Immature natural killer cell (primary cell): Measurements from ENCODE around the gene SLC6A19. TPM values are rescaled to one million over a fixed set of nuclear protein-coding genes. Genes with fewer than 3 reads are reported as not detected.

Experiments
- DNase-seq, 3 donors: peaks; one replicate each; pipeline ENCODE4 v3.0.0; 2022; ENCODE audit warnings: mixed read lengths in 1 of 3
- H3K27ac Mint-ChIP-seq, 6 donors: one replicate each; pipeline ENCODE4 v1.8.0; 2020; ENCODE audit warnings: mixed read lengths in 6 of 6, mild to moderate bottlenecking in 5 of 6, inconsistent platforms in 4 of 6, moderate library complexity in 3 of 6
- H3K27me3 Mint-ChIP-seq, 3 donors: one replicate each; pipeline ENCODE4 v1.8.0; 2020 to 2021; ENCODE audit warnings: low read depth in 3 of 3, mild to moderate bottlenecking in 3 of 3, mixed read lengths in 3 of 3, moderate library complexity in 3 of 3, inconsistent platforms in 1 of 3
- H3K36me3 Mint-ChIP-seq, 3 donors: one replicate each; pipeline ENCODE4 v1.8.0; 2020; ENCODE audit warnings: mixed read lengths in 3 of 3, inconsistent platforms in 2 of 3, mild to moderate bottlenecking in 2 of 3
- H3K4me1 Mint-ChIP-seq, 2 donors: one replicate each; pipeline ENCODE4 v1.8.0; 2020; ENCODE audit warnings: inconsistent platforms in 2 of 2, mild to moderate bottlenecking in 2 of 2, mixed read lengths in 2 of 2, moderate library complexity in 1 of 2
- H3K4me3 Mint-ChIP-seq, 5 donors: one replicate each; pipeline ENCODE4 v1.8.0; 2020; ENCODE audit warnings: mild to moderate bottlenecking in 5 of 5, mixed read lengths in 5 of 5, inconsistent platforms in 3 of 5, moderate library complexity in 3 of 5
- H3K9me3 Mint-ChIP-seq, 6 donors: one replicate each; pipeline ENCODE4 v1.8.0; 2020; ENCODE audit warnings: mild to moderate bottlenecking in 6 of 6, mixed read lengths in 6 of 6, inconsistent platforms in 4 of 6, moderate library complexity in 3 of 6
- polyA plus RNA-seq, 3 donors: library from polyadenylated mRNA; unstranded; fragments of 300-500 nt; fragmentation: Illumina TruSeq; gene quantifications; one replicate each; pipeline ENCODE4 v1.2.3, GENCODE V29; 2021

The SLC6A19 gene
- polyA plus RNA-seq, 3 donors from 2014 or later = not detected

GRCh38 chr5:1178529-1179382 lies 22.6 kb upstream of the SLC6A19 start:
- no peak for DNase-seq
- Mint-ChIP-seq H3K4me3 (no peak overlapping the region), H3K36me3 (no peaks in the 10 kb centered on the region), H3K4me1 (no peaks in the 10 kb centered on the region), H3K9me3 (no peaks in the 10 kb centered on the region), H3K27ac (no peak overlapping the region), H3K27me3 (peaks cover 0 to 6% (median 0%) of the 10 kb centered on the region in 3 donors)

- no peak overlapping the region for H3K4me3 Mint-ChIP-seq
- H3K27ac Mint-ChIP-seq = no peak overlapping the region
- peaks cover 0 to 4% (median 0%) of the 10 kb centered on the region in 3 donors for H3K27me3 Mint-ChIP-seq
- no peak for DNase-seq
- no peaks in the 10 kb centered on the region for H3K9me3 Mint-ChIP-seq
- no peaks in the 10 kb centered on the region for H3K36me3 Mint-ChIP-seq
- no peaks in the 10 kb centered on the region for H3K4me1 Mint-ChIP-seq
These were observed 22.0 kb upstream of the SLC6A19 start for GRCh38 chr5:1179383-1179715.

GRCh38 chr5:1180096-1180495 lies 21.3 kb upstream of the SLC6A19 start:
- H3K27me3 Mint-ChIP-seq = no peaks in the 10 kb centered on the region
- H3K4me3 Mint-ChIP-seq = no peak overlapping the region
- H3K27ac Mint-ChIP-seq = no peak overlapping the region
- H3K9me3 Mint-ChIP-seq = no peaks in the 10 kb centered on the region
- no peak for DNase-seq
- H3K4me1 Mint-ChIP-seq = no peaks in the 10 kb centered on the region
- H3K36me3 Mint-ChIP-seq = no peaks in the 10 kb centered on the region

GRCh38 chr5:1180841-1181271 lies 20.5 kb upstream of the SLC6A19 start:
- no peak for DNase-seq
- no peaks in the 10 kb centered on the region for H3K27me3 Mint-ChIP-seq
- H3K9me3 Mint-ChIP-seq = no peaks in the 10 kb centered on the region
- H3K36me3 Mint-ChIP-seq = no peaks in the 10 kb centered on the region
- no peak overlapping the region for H3K27ac Mint-ChIP-seq
- no peak overlapping the region for H3K4me3 Mint-ChIP-seq
- H3K4me1 Mint-ChIP-seq = no peaks in the 10 kb centered on the region

- DNase-seq = no peak
- no peaks in the 10 kb centered on the region for H3K27me3 Mint-ChIP-seq
- H3K4me1 Mint-ChIP-seq = no peaks in the 10 kb centered on the region
- no peaks in the 10 kb centered on the region for H3K36me3 Mint-ChIP-seq
- H3K9me3 Mint-ChIP-seq = no peaks in the 10 kb centered on the region
- H3K4me3 Mint-ChIP-seq = no peak overlapping the region
- no peak overlapping the region for H3K27ac Mint-ChIP-seq
These were observed 19.7 kb upstream of the SLC6A19 start for GRCh38 chr5:1181451-1182359.

- H3K27me3 Mint-ChIP-seq = no peaks in the 10 kb centered on the region
- H3K27ac Mint-ChIP-seq = no peak overlapping the region
- H3K36me3 Mint-ChIP-seq = no peaks in the 10 kb centered on the region
- no peaks in the 10 kb centered on the region for H3K9me3 Mint-ChIP-seq
- H3K4me1 Mint-ChIP-seq = no peaks in the 10 kb centered on the region
- DNase-seq = no peak
- no peak overlapping the region for H3K4me3 Mint-ChIP-seq
These were observed 19.1 kb upstream of the SLC6A19 start for GRCh38 chr5:1182360-1182632.

GRCh38 chr5:1182633-1183423 lies 18.6 kb upstream of the SLC6A19 start:
- Mint-ChIP-seq H3K27ac (no peak overlapping the region), H3K4me3 (no peak overlapping the region), H3K9me3 (no peaks in the 10 kb centered on the region), H3K27me3 (no peaks in the 10 kb centered on the region), H3K36me3 (no peaks in the 10 kb centered on the region), H3K4me1 (no peaks in the 10 kb centered on the region)
- no peak for DNase-seq

GRCh38 chr5:1183424-1184162 lies 17.8 kb upstream of the SLC6A19 start:
- Mint-ChIP-seq H3K9me3 (no peaks in the 10 kb centered on the region), H3K4me3 (no peak overlapping the region), H3K4me1 (no peaks in the 10 kb centered on the region), H3K27ac (no peak overlapping the region), H3K36me3 (no peaks in the 10 kb centered on the region), H3K27me3 (peaks cover 0 to 4% (median 0%) of the 10 kb centered on the region in 3 donors)
- no peak for DNase-seq

- no peak overlapping the region for H3K27ac Mint-ChIP-seq
- no peak for DNase-seq
- H3K36me3 Mint-ChIP-seq = no peaks in the 10 kb centered on the region
- H3K4me1 Mint-ChIP-seq = no peaks in the 10 kb centered on the region
- peaks cover 0 to 4% (median 0%) of the 10 kb centered on the region in 3 donors for H3K27me3 Mint-ChIP-seq
- H3K4me3 Mint-ChIP-seq = no peak overlapping the region
- H3K9me3 Mint-ChIP-seq = no peaks in the 10 kb centered on the region
These were observed 17.3 kb upstream of the SLC6A19 start for GRCh38 chr5:1184163-1184470.

- no peaks in the 10 kb centered on the region for H3K9me3 Mint-ChIP-seq
- H3K27ac Mint-ChIP-seq = no peak overlapping the region
- peaks cover 0 to 6% (median 0%) of the 10 kb centered on the region in 3 donors for H3K27me3 Mint-ChIP-seq
- H3K4me1 Mint-ChIP-seq = no peaks in the 10 kb centered on the region
- DNase-seq = no peak
- H3K36me3 Mint-ChIP-seq = no peaks in the 10 kb centered on the region
- no peak overlapping the region for H3K4me3 Mint-ChIP-seq
These were observed 16.9 kb upstream of the SLC6A19 start for GRCh38 chr5:1184481-1184880.

GRCh38 chr5:1185038-1185627 lies 16.3 kb upstream of the SLC6A19 start:
- Mint-ChIP-seq H3K4me1 (no peaks in the 10 kb centered on the region), H3K36me3 (no peaks in the 10 kb centered on the region), H3K9me3 (no peaks in the 10 kb centered on the region), H3K4me3 (no peak overlapping the region), H3K27me3 (peaks cover 0 to 6% (median 3%) of the 10 kb centered on the region in 3 donors), H3K27ac (no peak overlapping the region)
- no peak for DNase-seq

- DNase-seq = no peak
- no peaks in the 10 kb centered on the region for H3K9me3 Mint-ChIP-seq
- H3K4me1 Mint-ChIP-seq = no peaks in the 10 kb centered on the region
- peaks cover 3 to 10% (median 6%) of the 10 kb centered on the region in 3 donors for H3K27me3 Mint-ChIP-seq
- no peak overlapping the region for H3K4me3 Mint-ChIP-seq
- no peaks in the 10 kb centered on the region for H3K36me3 Mint-ChIP-seq
- H3K27ac Mint-ChIP-seq = no peak overlapping the region
These were observed 15.6 kb upstream of the SLC6A19 start for GRCh38 chr5:1185629-1186350.
